HUES64 (cell line): Measurements from ENCODE around the gene JHY. TPM values are rescaled to one million over a fixed set of nuclear protein-coding genes. Genes with fewer than 3 reads are reported as not detected.

ENCODE experiments used
- H3K27ac ChIP-seq: 2 replicates; pipeline ENCODE4 v1.7.0; 2013; ENCODE audit warnings: low read depth, low read length, inconsistent platforms
- H3K27me3 ChIP-seq: 2 replicates; pipeline ENCODE4 v1.6.1; 2013; ENCODE audit warnings: mild to moderate bottlenecking, low read length; ENCODE audit not compliant: insufficient read depth
- H3K36me3 ChIP-seq: 2 replicates; pipeline ENCODE4 v1.6.1; 2013; ENCODE audit warnings: mild to moderate bottlenecking, low read length; ENCODE audit not compliant: insufficient read depth
- H3K4me1 ChIP-seq: 2 replicates; pipeline ENCODE4 v1.6.1; 2013; ENCODE audit warnings: mild to moderate bottlenecking, low read length, moderate library complexity; ENCODE audit not compliant: insufficient read depth
- H3K4me3 ChIP-seq: 2 replicates; pipeline ENCODE4 v1.5.1; 2013; ENCODE audit warnings: mild to moderate bottlenecking, low read length, moderate library complexity
- H3K9ac ChIP-seq: 2 replicates; pipeline ENCODE4 v1.6.1; 2013; ENCODE audit warnings: mild to moderate bottlenecking, low read depth, low read length
- H3K9me3 ChIP-seq: 2 replicates; pipeline ENCODE4 v1.6.1; 2013; ENCODE audit warnings: low read depth, low read length; ENCODE audit not compliant: insufficient read depth
- WGBS: fragments of 150-250, 120-280 bp; methylation state at CpG from one replicate; pipeline ENCODE4 v1.1.7; 2013; ENCODE audit warnings: missing lambda C conversion rate; 5-methylcytosine and 5-hydroxymethylcytosine counted together
- polyA plus RNA-seq, 2 experiments: library from polyadenylated mRNA; stranded (reverse); fragments of 50-300 nt; gene quantifications; one replicate each; pipeline ENCODE4 v1.2.3, GENCODE V29; 2013

Gene JHY
- 0.60 TPM for polyA plus RNA-seq (2013, experiment 1 of 2)
- 0.82 TPM for polyA plus RNA-seq (2013, experiment 2 of 2)

- Histone ChIP-seq H3K9ac (peak within 1 kb of the TSS; percentile 57), H3K27ac (peak within 1 kb of the TSS; percentile 46; the same call in 1 of the 2 replicates), H3K36me3 (no peaks in the 10 kb centered on the region), H3K4me3 (peak within 1 kb of the TSS; percentile 72), H3K4me1 (peaks cover 16% of the 10 kb centered on the region), H3K27me3 (peaks cover 23% of the 10 kb centered on the region), H3K9me3 (no peaks in the 10 kb centered on the region)
- WGBS: 22% methylated on average over 38 of the region's 39 CpGs
Observed at GRCh38 chr11:122882189-122882856, at the start of gene JHY. TSS of gene JHY (plus strand) at chr11:122882759. CDS start at chr11:122885850, 3,091 bp downstream.

DNA sequence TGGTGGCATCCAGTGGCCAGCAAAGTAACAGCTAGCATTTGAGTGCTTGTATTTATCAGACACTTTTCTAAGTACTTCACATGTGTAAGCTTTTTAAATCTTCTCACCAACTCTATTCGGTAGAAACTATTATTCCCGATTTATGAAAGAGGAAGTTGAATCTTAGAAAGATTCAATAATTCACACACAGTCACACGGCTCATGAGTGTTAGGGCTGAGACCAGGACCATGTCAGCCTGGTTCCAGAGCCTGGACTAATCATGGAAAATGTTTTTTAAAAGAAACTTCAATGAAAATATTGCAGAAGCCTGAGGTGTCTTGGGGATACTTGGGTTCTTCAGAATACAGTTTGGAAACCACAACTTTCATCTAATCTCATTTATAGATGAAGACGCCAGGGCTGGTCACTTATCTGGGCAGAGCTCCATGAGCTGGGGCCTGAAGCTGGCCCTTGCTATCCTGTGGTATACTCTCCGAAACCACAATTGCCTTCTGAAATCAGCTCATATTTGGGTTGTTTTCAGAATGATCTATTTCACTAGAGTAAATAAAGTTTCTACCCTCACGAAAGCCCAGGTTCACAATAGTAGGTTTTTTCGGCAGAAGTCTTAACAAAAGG is 48.6 kb upstream of the JHY start:
- Histone ChIP-seq H3K36me3 (no peaks in the 10 kb centered on the region), H3K27me3 (no peaks in the 10 kb centered on the region), H3K27ac (no peak overlapping the region), H3K9ac (no peak overlapping the region), H3K9me3 (no peaks in the 10 kb centered on the region), H3K4me1 (peaks cover 12% of the 10 kb centered on the region), H3K4me3 (no peak overlapping the region)
- 94% methylated on average over 7 of the region's 7 CpGs for WGBS

DNA sequence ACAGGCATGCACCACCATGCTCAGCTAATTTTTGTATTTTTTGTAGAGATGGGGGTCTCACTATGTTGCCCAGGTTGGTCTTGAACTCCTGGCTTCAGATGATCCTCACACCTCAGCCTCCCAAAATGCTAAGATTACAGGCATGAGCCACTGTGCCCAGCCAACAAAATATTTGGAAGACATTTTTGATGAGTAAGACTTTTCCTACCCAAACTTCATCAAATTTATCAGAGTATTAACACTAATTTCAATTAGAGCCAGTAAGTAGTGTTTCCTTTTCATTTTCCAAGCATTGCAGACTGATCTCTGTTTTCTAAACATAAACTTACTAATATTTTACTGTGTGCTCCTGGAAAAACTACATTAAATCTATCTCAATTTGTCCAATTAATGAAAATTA is 45.6 kb upstream of the JHY start:
- no peak overlapping the region for H3K4me3 ChIP-seq
- no peaks in the 10 kb centered on the region for H3K27me3 ChIP-seq
- H3K9ac ChIP-seq: no peak overlapping the region
- no peaks in the 10 kb centered on the region for H3K9me3 ChIP-seq
- H3K27ac ChIP-seq: no peak overlapping the region
- H3K4me1 ChIP-seq: peaks cover 12% of the 10 kb centered on the region
- no peaks in the 10 kb centered on the region for H3K36me3 ChIP-seq

DNA sequence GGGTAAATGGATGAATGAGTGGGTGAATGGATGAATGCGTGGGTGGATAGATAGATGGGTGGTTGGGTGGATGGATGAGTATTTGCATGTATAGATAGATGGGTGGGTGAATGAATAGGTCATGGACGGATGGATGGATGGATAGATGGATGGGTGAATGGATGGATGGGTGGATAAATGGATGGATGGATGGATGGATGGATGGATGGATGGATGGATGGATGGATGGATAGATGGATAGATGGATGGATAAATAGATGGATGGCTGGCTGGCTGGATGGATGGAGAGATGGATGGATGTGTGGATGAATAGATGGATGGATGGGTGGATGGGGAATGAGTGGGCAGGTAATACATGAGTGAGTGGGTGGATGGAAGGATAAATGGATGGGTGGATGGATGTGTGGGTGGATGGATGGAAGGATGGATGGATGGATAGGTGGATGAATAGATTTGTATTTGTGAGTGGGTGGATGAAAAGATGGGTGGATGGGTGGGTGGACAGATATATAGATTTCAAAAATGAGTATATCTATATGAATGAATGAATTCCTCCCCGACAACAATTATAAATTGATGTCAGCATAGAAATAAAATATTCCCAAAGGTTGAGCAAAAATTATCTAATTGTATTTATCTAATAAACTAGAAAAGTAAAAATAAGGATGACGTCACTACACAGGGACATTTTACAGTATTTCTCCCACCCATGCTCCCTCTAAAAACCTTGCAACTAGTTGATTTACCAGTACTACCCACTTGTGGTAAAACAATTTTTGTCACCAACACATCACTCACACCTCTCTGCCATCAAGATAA is 44.8 kb upstream of the JHY start:
- no peaks in the 10 kb centered on the region for H3K9me3 ChIP-seq
- WGBS: 91% methylated on average over 3 of the region's 4 CpGs
- H3K4me3 ChIP-seq: no peak overlapping the region
- H3K36me3 ChIP-seq: no peaks in the 10 kb centered on the region
- H3K27ac ChIP-seq: no peak overlapping the region
- H3K4me1 ChIP-seq: peaks cover 9% of the 10 kb centered on the region
- no peaks in the 10 kb centered on the region for H3K27me3 ChIP-seq
- no peak overlapping the region for H3K9ac ChIP-seq

DNA sequence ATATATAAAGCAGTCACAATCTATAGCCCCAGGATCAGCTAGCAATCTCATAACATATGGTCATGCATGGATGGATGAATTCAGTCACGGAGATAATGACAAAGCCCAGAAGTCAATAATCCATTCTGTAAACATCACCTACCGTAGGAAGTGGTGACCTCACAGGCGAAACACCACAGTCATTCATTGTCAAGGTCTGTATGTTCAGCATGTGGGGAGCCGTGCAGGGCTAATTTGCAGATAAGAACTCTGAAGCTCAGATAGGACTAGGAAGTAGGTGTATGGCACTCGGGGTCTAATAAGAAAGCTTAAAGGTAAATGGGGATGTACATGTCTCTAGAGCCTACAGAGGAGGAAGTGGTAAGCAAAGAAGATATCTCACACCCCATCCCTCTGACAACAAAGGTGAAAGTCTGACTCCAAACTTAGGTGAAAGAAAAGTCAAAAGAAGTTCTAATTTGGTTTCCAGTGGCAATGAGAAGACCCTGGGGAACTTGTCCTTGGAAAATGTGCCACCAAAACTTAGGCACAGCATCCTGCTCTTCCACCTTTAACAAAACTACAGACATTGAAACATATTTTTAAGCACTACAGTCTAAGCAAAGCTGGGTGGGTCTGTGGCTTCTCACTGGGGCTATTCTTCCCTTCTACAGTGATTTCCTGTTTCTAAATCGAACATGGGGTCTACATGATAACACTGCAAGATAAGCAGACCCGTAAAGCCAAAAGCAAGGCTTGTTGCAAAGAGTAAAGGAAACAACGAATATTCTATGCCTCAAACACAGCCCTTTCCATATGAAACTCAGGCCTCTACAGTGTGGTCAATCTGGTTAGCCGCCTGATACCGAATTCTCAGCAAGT is 39.0 kb upstream of the JHY start:
- 85% methylated on average over 10 of the region's 10 CpGs for WGBS
- Histone ChIP-seq H3K4me3 (no peak overlapping the region), H3K9me3 (no peaks in the 10 kb centered on the region), H3K4me1 (no peaks in the 10 kb centered on the region), H3K9ac (no peak overlapping the region), H3K27ac (no peak overlapping the region), H3K27me3 (no peaks in the 10 kb centered on the region), H3K36me3 (no peaks in the 10 kb centered on the region)

- Histone ChIP-seq H3K4me3 (no peak overlapping the region), H3K36me3 (no peaks in the 10 kb centered on the region), H3K9me3 (no peaks in the 10 kb centered on the region), H3K4me1 (peaks cover 26% of the 10 kb centered on the region), H3K27ac (no peak overlapping the region), H3K9ac (no peak overlapping the region), H3K27me3 (no peaks in the 10 kb centered on the region)
- 93% methylated on average over 1 of the region's 1 CpG for WGBS
Observed at GRCh38 chr11:122847466-122847865, 35.1 kb upstream of the JHY start.

DNA sequence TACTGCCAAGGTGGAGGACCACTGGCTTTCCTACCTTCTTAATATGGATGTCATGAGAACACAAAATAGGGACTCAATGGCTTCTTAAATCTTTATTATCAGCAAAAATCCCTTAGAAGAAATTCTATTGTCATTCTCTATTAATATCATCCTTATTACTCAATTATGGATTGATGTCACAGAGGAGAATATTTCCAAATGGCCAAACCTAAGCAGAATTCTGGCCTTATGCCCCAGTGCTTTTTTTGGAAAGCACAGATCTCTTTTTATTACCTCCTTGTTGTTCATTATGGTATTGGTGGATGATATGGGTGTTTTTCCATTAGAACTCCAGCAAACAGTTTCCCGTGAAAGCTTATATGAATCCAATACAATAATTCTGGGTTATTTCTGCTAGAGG is 34.4 kb upstream of the JHY start:
- Histone ChIP-seq H3K9me3 (no peaks in the 10 kb centered on the region), H3K4me1 (peaks cover 26% of the 10 kb centered on the region), H3K36me3 (no peaks in the 10 kb centered on the region), H3K27me3 (no peaks in the 10 kb centered on the region), H3K4me3 (no peak overlapping the region), H3K9ac (no peak overlapping the region), H3K27ac (no peak overlapping the region)
- no CpG with 5 or more reads among the region's 1 CpG for WGBS

DNA sequence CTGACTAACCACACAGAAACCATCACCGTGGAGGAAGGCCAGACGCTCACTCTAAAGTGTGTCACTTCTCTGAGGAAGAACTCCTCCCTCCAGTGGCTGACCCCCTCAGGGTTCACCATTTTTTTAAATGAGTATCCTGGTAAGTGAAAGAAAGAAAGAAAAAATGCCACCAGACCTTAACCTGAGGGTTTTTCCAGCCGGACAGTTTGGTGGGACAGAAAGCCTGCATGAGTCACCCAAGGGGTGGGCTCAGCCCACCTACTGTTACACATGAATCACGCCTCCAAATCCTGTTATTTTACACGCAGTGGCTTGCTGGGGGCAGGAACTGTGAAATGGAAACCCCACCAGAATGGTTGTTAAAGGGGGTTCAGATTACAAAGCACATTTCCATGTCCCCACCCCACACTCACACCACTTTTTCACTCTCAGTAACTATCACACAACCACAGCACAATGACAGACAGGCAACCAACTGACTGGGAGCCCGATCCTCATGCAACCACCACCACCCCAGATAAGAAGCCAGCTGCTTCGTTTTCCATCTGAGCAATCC is 32.4 kb upstream of the JHY start:
- 34% methylated on average over 6 of the region's 7 CpGs for WGBS
- H3K27me3 ChIP-seq: no peaks in the 10 kb centered on the region
- peak overlapping the region; percentile 50 for H3K27ac ChIP-seq
- H3K4me3 ChIP-seq: no peak overlapping the region
- H3K4me1 ChIP-seq: peaks cover 30% of the 10 kb centered on the region
- H3K9ac ChIP-seq: no peak overlapping the region
- H3K9me3 ChIP-seq: no peaks in the 10 kb centered on the region
- H3K36me3 ChIP-seq: no peaks in the 10 kb centered on the region

GRCh38 chr11:122851366-122851966 is 31.1 kb upstream of the JHY start:
- Histone ChIP-seq H3K4me3 (no peak overlapping the region), H3K27me3 (no peaks in the 10 kb centered on the region), H3K36me3 (no peaks in the 10 kb centered on the region), H3K4me1 (peaks cover 33% of the 10 kb centered on the region), H3K9me3 (no peaks in the 10 kb centered on the region), H3K9ac (no peak overlapping the region), H3K27ac (no peak overlapping the region)
- WGBS: 93% methylated on average over 12 of the region's 12 CpGs

DNA sequence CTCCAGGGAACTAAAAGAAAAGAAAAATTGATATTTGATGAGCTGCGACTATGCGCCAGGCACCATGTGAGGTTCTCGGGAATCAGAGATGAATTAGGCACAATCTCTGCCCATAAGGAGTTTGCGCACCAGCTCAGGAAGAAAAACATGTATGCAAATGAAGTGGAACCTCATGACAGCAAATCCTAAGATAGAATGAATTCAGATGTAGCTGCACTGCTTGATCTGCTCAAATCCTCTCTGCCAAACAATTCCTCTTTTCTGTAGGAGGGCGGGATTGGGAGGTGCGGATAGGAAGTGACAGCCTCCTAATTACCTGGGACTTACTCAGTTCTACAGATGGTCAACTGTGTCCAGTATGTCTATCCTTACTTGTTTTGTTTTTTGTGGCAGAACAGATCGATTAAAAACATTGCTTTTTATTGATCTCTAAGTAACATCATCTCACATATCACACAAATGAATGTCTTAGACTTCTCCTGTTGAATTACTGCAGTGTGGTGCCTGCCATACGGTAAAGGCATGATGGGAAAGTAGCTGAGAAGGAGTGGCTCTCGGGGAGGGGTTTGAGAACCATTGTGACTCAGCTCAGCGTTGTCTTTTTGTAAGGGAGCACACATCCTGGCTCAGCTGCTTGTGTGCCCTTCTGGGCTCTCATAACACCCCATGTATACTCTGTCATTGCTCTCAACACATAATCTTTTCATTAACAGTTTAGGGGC is 30.3 kb upstream of the JHY start:
- Histone ChIP-seq H3K27ac (no peak overlapping the region), H3K4me3 (no peak overlapping the region), H3K9me3 (no peaks in the 10 kb centered on the region), H3K9ac (no peak overlapping the region), H3K4me1 (peaks cover 35% of the 10 kb centered on the region), H3K27me3 (no peaks in the 10 kb centered on the region), H3K36me3 (no peaks in the 10 kb centered on the region)
- 92% methylated on average over 10 of the region's 10 CpGs for WGBS
